GM12874 (cell line): ENCODE data around the gene PRODH2.

Source experiments
- CTCF ChIP-seq: IDR thresholded peaks from 2 replicates; pipeline ENCODE4 v1.5.1; 2011; ENCODE audit warnings: low read depth, mild to moderate bottlenecking, control low read depth, low read length, moderate library complexity; ENCODE audit not compliant: insufficient read depth

The PRODH2 gene

GRCh38 chr19:35805526-35806102 lies 7.0 kb downstream of the PRODH2 start:
- no peak for TF ChIP-seq CTCF

DNA sequence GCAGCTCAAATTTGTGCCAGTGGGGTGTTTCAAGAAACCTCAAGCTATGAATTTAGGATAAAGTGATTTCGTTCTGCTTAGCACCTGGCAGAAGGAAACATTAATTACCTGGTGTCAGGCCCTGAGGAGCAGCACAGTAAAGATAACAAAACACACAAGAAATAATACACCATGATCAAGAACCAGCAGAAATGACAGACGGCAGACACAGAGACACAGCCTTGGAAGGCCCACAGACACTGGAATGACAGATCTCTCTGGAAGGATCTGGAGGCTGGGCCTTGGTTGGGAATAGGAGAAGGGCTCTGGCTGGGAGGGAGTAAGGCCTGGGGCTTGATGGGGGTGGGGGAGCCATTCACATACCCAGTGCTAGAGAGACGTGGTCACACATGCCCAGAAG lies 10.8 kb downstream of the PRODH2 start:
- no peak for TF ChIP-seq CTCF

- TF ChIP-seq CTCF, result no peak
These were observed 15.0 kb downstream of the PRODH2 start for GRCh38 chr19:35797663-35798062.

DNA sequence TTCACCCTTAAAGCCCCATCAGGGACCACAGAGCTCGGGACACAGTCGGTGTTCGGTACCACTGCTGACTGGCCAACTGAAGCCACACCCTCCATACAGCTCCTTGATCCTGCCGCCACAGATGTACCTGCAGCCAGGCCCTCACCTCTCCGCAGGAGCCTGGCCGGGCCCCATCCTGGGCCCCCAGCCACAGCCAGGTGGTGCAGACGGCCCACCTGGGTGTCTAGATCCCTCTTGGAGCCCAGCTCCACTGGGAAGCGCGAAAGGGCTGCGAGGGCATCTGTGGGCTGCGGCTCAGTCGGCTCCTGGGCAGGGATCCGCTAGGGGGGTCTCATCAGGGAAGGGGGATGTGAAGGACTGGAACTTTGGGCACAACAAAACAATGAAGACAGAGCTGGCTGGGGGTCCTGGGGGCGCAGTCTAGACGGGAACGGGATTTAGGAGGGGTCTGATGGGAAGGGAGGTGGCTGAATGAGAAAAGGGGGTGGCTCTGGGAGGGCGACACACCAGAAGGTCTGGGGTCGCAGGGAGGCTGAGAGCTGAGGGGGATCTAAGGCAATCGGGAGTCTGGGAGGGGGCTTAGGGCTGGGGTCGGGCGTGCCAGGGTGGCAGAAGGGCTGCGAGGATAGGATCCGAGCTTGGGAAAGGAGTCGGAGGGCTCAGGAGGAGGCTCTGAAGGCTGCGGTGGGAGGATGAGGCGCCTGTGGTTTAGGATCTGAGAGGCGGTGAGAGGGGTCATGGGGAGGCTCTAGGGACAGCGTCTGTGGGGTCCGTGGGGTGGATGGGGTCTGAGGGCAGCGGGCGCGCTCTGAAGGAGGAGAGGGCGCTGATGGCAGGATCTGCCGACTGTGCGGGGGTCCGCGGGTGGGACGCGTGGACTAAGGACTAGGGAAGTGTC lies 15.8 kb downstream of the PRODH2 start:
- TF ChIP-seq CTCF, result no peak

DNA sequence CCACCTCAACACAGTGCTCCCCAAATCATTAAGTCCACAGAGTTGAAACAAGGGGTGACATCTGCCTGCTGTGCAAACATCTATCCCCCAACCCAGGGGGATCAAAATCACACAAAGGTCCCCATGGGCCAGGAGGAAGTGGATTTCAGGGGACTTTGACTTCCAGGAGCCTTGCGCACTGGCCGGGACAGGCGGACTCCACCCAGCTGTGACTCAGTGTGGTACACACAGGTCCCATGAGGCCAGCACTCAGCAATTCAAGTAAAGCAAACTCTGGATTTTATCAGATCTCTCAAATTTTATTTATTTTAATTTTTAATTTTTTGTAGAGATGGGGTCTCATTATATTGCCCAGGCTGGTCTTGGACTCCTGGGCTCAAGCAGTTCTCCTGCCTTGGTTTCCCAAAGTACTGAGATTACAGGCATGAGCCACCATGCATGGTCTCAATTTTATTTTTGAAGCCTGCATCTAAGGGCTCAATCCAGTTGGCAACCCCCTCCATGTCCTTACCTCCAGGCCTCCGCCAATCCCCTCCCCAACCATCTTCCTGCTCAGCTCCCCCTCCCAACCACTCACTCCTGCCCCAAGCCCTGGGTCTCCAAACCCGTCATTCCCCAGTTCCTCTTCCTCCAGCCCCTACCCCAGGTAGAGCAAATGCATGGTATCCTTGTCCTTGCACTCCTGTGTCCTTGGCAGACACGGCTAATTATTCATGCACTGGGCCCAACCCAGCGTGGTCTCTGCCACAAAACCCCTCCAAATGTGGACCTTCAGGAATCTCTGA lies 19.1 kb downstream of the PRODH2 start:
- no peak for TF ChIP-seq CTCF

GRCh38 chr19:35792888-35793287 lies 19.8 kb downstream of the PRODH2 start:
- TF ChIP-seq CTCF, result no peak

DNA sequence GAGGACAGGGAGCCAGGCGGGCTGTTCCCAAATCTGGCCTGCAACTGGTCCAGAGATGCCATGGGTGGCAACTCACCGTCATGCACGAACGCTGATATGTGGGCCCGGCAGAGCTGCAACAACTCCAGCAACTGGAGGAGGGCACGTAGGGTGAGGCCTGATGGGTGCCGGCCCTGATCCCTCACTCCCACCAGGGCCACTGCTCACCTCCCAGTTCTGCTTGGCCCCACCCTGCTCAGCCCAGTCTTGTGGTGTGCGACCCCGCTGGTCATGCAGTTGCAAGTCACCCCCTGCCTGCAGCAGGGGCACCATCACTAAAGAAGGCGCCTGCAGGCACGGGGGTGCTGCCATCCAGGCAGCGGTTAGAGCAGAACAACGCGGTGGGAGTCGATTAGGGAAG lies 20.3 kb downstream of the PRODH2 start:
- no peak for TF ChIP-seq CTCF
